Neural cell (in vitro differentiated cells): ENCODE data around the gene CFAP99. TPM values are rescaled to one million over a fixed set of nuclear protein-coding genes. Genes with fewer than 3 reads are reported as not detected.
"Not testable (repeated sequence)": the region's sequence is repeated elsewhere in the genome, so short reads cannot be mapped to it uniquely, and the experiment has no call there.

Source experiments
- H2AFZ ChIP-seq: fragments of 200-600, 300-800 bp; sonication (generic), shearing (Covaris generic); 2 replicates; pipeline ENCODE4 v1.6.0; 2014; ENCODE audit warnings: low read depth, mild to moderate bottlenecking, antibody characterized with exemption, low read length, moderate library complexity
- H3F3A ChIP-seq: fragments of 200-600 bp; shearing (Covaris generic); 2 replicates; pipeline ENCODE4 v1.6.1; 2016; ENCODE audit warnings: mild to moderate bottlenecking, moderate library complexity, mixed read lengths, antibody characterized with exemption, low read length; ENCODE audit not compliant: insufficient read depth, poor library complexity, severe bottlenecking
- H3K27ac ChIP-seq: fragments of 200-600, 300-800 bp; sonication (generic), shearing (Covaris generic); 2 replicates; pipeline ENCODE4 v1.5.1; 2014; ENCODE audit warnings: mild to moderate bottlenecking, low read length, moderate library complexity
- H3K27me3 ChIP-seq: fragments of 300-800, 200-600 bp; sonication (generic), shearing (Covaris generic); 2 replicates; pipeline ENCODE4 v1.6.0; 2014; ENCODE audit warnings: mild to moderate bottlenecking, low read depth, low read length, moderate library complexity; ENCODE audit not compliant: insufficient read depth
- H3K36me3 ChIP-seq: fragments of 300-800, 200-600 bp; sonication (generic), shearing (Covaris generic); 2 replicates; pipeline ENCODE4 v1.5.1; 2014; ENCODE audit warnings: mild to moderate bottlenecking, antibody characterized with exemption, low read length, moderate library complexity; ENCODE audit not compliant: insufficient read depth
- H3K4me2 ChIP-seq: fragments of 300-800, 200-600 bp; sonication (generic), shearing (Covaris generic); 2 replicates; pipeline ENCODE4 v1.6.0; 2014; ENCODE audit warnings: mild to moderate bottlenecking, low read length
- H3K4me3 ChIP-seq: fragments of 300-800, 200-600 bp; sonication (generic), shearing (Covaris generic); 2 replicates; pipeline ENCODE4 v1.5.1; 2014; ENCODE audit warnings: mild to moderate bottlenecking, low read length, moderate library complexity
- H3K79me2 ChIP-seq: fragments of 200-600 bp; shearing (Covaris generic); replicated peaks from 2 replicates; pipeline ENCODE4 v1.6.0; 2014; ENCODE audit warnings: mild to moderate bottlenecking, low read length, moderate library complexity; ENCODE audit not compliant: insufficient read depth
- H3K9ac ChIP-seq: fragments of 300-800, 200-600 bp; sonication (generic), shearing (Covaris generic); 2 replicates; pipeline ENCODE4 v1.6.1; 2016; ENCODE audit warnings: mild to moderate bottlenecking, low read length, mixed read lengths
- H3K9me2 ChIP-seq: fragments of 200-600 bp; shearing (Covaris generic); 2 replicates; pipeline ENCODE4 v1.6.1; 2016; ENCODE audit warnings: mild to moderate bottlenecking, low read length, mixed read lengths; ENCODE audit not compliant: insufficient read depth
- H3K9me3 ChIP-seq: fragments of 200-600, 300-800 bp; sonication (generic), shearing (Covaris generic); 2 replicates; pipeline ENCODE4 v1.6.1; 2016; ENCODE audit warnings: mild to moderate bottlenecking, mixed run types, low read length, moderate library complexity, mixed read lengths
- H4K20me1 ChIP-seq: fragments of 200-600 bp; shearing (Covaris generic); 2 replicates; pipeline ENCODE4 v1.6.1; 2016; ENCODE audit warnings: mild to moderate bottlenecking, mixed run types; ENCODE audit not compliant: insufficient read depth
- CTCF ChIP-seq: fragments of 450-650 bp; IDR thresholded peaks from 2 replicates; pipeline ENCODE4 v1.5.1; 2014; ENCODE audit warnings: antibody characterized with exemption, mild to moderate bottlenecking, moderate library complexity; ENCODE audit not compliant: poor library complexity, severe bottlenecking
- EP300 ChIP-seq: fragments of 450-650 bp; conservative IDR thresholded peaks from 2 replicates; pipeline ENCODE4 v1.6.1; 2014; ENCODE audit warnings: antibody characterized with exemption, mild to moderate bottlenecking, moderate library complexity; ENCODE audit not compliant: poor library complexity, severe bottlenecking
- EZH2 ChIP-seq: fragments of 200-600, 300-800 bp; shearing (Covaris generic), sonication (generic); IDR thresholded peaks from 2 replicates; pipeline ENCODE4 v1.6.1; 2014; ENCODE audit warnings: antibody characterized with exemption, low read length, borderline replicate concordance, mild to moderate bottlenecking; ENCODE audit not compliant: insufficient read depth, poor library complexity, severe bottlenecking
- POLR2AphosphoS5 ChIP-seq: IDR thresholded peaks from 2 replicates; pipeline ENCODE4 v1.6.1; 2012
- RAD21 ChIP-seq: fragments of 450-650 bp; conservative IDR thresholded peaks from 2 replicates; pipeline ENCODE4 v1.6.1; 2014; ENCODE audit warnings: antibody characterized with exemption, mild to moderate bottlenecking, moderate library complexity
- SMC3 ChIP-seq: fragments of 450-650 bp; conservative IDR thresholded peaks from 2 replicates; pipeline ENCODE4 v1.6.1; 2014; ENCODE audit warnings: antibody characterized with exemption, mild to moderate bottlenecking, moderate library complexity; ENCODE audit not compliant: poor library complexity
- TAF1 ChIP-seq: IDR thresholded peaks from 2 replicates; pipeline ENCODE4 v1.6.1; 2012; ENCODE audit warnings: low read depth
- polyA plus RNA-seq: library from polyadenylated mRNA; depleted of rRNA; stranded (reverse); fragments of >200 nt; gene quantifications from 2 replicates; pipeline ENCODE4 v1.2.3, GENCODE V29; 2014
- TF ChIP-seq, protein P1 (sequence below): IDR thresholded peaks from 2 replicates; pipeline ENCODE4 v1.6.1; 2012; ENCODE audit warnings: borderline replicate concordance

CFAP99 gene
- polyA plus RNA-seq, 1 donor from 2014 or later, result not detected

GRCh38 chr4:2428496-2429213 lies 9.9 kb downstream of the CFAP99 start:
- H3K79me2 ChIP-seq, result no peaks in the 10 kb centered on the region
- H3K9me3 ChIP-seq, result no peaks in the 10 kb centered on the region
- H3K9ac ChIP-seq, result no peak overlapping the region
- H3F3A ChIP-seq, result no peaks in the 10 kb centered on the region
- H3K36me3 ChIP-seq, result no peaks in the 10 kb centered on the region
- TF ChIP-seq POLR2AphosphoS5, result no peak
- TF ChIP-seq RAD21, result no peak
- no peak for TF ChIP-seq CTCF
- H4K20me1 ChIP-seq, result no peaks in the 10 kb centered on the region
- no peak overlapping the region for H3K4me3 ChIP-seq
- H2AFZ ChIP-seq, result no peak overlapping the region
- H3K4me2 ChIP-seq, result no peak overlapping the region
- H3K9me2 ChIP-seq, result no peaks in the 10 kb centered on the region
- H3K27me3 ChIP-seq, result no peaks in the 10 kb centered on the region
- no peak overlapping the region for H3K27ac ChIP-seq

DNA sequence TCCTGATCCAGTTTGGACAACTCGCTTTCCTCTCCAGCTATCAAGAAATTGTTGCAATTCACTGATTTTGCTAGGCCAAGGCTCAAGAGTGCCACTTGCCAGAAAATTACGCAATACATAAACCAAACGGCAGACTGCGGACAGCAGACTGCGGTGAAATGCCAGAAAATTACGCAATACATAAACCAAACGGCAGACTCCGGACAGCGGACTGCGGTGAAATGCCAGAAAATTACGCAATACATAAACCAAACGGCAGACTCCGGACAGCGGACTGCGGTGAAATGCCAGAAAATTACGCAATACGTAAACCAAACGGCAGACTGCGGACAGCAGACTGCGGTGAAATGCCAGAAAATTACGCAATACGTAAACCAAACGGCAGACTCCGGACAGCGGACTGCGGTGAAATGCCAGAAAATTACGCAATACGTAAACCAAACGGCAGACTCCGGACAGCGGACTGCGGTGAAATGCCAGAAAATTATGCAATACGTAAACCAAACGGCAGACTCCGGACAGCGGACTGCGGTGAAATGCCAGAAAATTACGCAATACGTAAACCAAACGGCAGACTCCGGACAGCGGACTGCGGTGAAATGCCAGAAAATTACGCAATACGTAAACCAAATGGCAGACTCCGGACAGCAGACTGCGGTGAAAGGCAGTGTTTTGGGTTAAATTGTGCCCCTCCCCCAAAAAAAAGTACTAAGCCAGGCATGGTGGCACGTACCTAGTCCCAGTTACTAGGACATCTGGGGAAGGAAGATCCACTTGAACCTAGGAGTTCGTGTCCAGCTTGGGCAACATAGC lies 11.4 kb downstream of the CFAP99 start:
- not testable (repeated sequence) for H3F3A ChIP-seq, H2AFZ ChIP-seq, H3K4me2 ChIP-seq, H3K9me2 ChIP-seq, H3K27me3 ChIP-seq, H3K4me3 ChIP-seq, H4K20me1 ChIP-seq, H3K9ac ChIP-seq, H3K36me3 ChIP-seq, H3K79me2 ChIP-seq, H3K9me3 ChIP-seq, H3K27ac ChIP-seq

- Histone ChIP-seq H3K9ac (no peak overlapping the region), H4K20me1 (no peaks in the 10 kb centered on the region), H3K9me3 (no peaks in the 10 kb centered on the region), H3K4me2 (no peak overlapping the region), H3K79me2 (no peaks in the 10 kb centered on the region), H3K9me2 (no peaks in the 10 kb centered on the region), H3K27me3 (no peaks in the 10 kb centered on the region), H3K4me3 (no peak overlapping the region), H3K27ac (no peak overlapping the region), H3F3A (no peaks in the 10 kb centered on the region), H2AFZ (no peak overlapping the region), H3K36me3 (no peaks in the 10 kb centered on the region)
- no peak for TF ChIP-seq POLR2AphosphoS5
- no peak for TF ChIP-seq EP300
- no peak for TF ChIP-seq RAD21
- TF ChIP-seq, protein P1, sequence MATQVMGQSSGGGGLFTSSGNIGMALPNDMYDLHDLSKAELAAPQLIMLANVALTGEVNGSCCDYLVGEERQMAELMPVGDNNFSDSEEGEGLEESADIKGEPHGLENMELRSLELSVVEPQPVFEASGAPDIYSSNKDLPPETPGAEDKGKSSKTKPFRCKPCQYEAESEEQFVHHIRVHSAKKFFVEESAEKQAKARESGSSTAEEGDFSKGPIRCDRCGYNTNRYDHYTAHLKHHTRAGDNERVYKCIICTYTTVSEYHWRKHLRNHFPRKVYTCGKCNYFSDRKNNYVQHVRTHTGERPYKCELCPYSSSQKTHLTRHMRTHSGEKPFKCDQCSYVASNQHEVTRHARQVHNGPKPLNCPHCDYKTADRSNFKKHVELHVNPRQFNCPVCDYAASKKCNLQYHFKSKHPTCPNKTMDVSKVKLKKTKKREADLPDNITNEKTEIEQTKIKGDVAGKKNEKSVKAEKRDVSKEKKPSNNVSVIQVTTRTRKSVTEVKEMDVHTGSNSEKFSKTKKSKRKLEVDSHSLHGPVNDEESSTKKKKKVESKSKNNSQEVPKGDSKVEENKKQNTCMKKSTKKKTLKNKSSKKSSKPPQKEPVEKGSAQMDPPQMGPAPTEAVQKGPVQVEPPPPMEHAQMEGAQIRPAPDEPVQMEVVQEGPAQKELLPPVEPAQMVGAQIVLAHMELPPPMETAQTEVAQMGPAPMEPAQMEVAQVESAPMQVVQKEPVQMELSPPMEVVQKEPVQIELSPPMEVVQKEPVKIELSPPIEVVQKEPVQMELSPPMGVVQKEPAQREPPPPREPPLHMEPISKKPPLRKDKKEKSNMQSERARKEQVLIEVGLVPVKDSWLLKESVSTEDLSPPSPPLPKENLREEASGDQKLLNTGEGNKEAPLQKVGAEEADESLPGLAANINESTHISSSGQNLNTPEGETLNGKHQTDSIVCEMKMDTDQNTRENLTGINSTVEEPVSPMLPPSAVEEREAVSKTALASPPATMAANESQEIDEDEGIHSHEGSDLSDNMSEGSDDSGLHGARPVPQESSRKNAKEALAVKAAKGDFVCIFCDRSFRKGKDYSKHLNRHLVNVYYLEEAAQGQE, result no peak
- no peak for TF ChIP-seq EZH2
- TF ChIP-seq TAF1, result no peak
- TF ChIP-seq SMC3, result no peak
Measured at GRCh38 chr4:2432004-2432403, 13.2 kb downstream of the CFAP99 start.
